ENCODE measurements around the gene GRAMD1B.

Gene GRAMD1B

DNA sequence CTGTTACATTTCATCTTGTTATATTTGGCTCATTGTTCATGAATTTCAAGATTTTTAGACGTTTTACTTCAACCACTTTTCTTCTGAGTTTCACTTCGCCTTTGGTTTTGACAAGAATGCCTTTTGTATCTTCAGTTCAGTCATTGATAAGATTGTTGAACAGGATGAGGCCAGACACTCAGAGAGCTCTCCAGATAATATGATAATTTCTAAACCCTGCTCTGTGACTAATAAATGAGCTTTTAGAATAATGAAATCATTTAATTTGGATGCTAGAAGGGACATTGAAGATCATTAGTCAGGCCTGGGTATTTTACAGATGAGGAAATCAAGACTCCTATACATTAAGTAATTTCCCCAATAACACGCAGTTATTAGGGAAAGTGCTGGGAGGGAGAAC lies 37.2 kb upstream of the GRAMD1B start:
- Histone ChIP-seq H3K27ac (ENCODE audit: low read depth, low read length) (no peak overlapping the region), H2AFZ (ENCODE audit: low read length, unreplicated experiment) (no peak overlapping the region), H3K4me1 (ENCODE audit: control insufficient read depth, insufficient read depth, low read length, unreplicated experiment) (no peaks in the 10 kb centered on the region), H3K27me3 (ENCODE audit: insufficient read depth, low read length) (peaks cover 63% of the 10 kb centered on the region), H3K79me2 (ENCODE audit: control insufficient read depth, insufficient read depth, low read length, unreplicated experiment) (no peaks in the 10 kb centered on the region), H3K4me3 (ENCODE audit: low read depth, low read length) (no peak overlapping the region), H3K36me3 (ENCODE audit: insufficient read depth, low read length) (no peaks in the 10 kb centered on the region)

DNA sequence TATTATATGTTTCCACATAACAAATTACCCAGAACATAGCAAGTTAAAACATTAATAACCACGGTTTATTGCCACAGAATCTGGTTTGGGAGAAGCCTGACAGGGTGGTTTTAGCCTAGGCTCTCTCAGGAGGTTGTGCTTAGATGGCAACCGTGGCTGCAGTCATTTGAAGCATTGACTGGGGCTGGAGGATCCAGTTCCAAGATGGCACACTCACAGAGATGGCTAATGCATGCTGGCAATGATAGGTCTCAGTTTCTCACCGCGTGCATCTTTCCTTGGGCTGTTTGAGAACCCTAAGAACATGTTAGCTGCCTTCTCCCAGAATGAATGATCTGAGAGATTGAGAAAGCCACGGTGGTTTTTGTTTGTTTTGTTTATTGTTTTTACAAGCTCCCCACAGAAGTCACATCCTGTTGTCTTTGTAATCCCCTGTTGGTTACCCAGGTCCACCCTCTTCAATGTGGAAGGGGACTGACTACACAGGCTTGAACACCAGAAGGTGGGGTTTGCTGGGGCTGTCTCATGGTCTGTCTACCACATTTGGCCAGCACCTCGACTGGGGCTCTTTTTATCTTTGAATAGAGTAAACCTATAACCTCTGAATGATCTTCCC lies 36.6 kb upstream of the GRAMD1B start:
- no peak overlapping the region for H2AFZ ChIP-seq (ENCODE audit: low read length, unreplicated experiment)
- H3K27me3 ChIP-seq (ENCODE audit: insufficient read depth, low read length) = peaks cover 63% of the 10 kb centered on the region
- H3K4me3 ChIP-seq (ENCODE audit: low read depth, low read length) = no peak overlapping the region

DNA sequence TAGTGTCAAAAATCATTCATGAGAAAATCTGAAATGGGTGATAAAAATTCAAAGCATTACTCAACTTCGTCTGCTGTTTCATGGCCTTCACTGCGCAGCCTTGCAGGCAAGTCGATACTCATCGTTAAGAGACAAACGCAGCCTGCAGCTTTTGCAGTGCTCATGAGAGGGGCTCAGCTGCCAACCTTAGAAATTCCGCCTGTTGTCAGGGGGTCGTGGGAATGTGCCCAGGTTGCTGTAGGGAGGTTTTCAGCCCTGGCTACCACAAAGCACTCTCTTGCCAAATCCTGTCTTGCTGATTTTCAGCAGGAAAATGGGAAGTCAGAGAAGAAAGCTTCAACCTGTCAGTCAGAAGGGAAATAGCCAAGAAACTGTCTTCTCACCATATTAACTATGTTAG lies 25.4 kb upstream of the GRAMD1B start:
- Histone ChIP-seq H3K27ac (ENCODE audit: low read depth, low read length) (no peak overlapping the region), H3K4me3 (ENCODE audit: low read depth, low read length) (no peak overlapping the region), H3K4me1 (ENCODE audit: control insufficient read depth, insufficient read depth, low read length, unreplicated experiment) (no peaks in the 10 kb centered on the region), H3K36me3 (ENCODE audit: insufficient read depth, low read length) (no peaks in the 10 kb centered on the region), H3K27me3 (ENCODE audit: insufficient read depth, low read length) (peaks cover 61% of the 10 kb centered on the region), H2AFZ (ENCODE audit: low read length, unreplicated experiment) (no peak overlapping the region), H3K79me2 (ENCODE audit: control insufficient read depth, insufficient read depth, low read length, unreplicated experiment) (no peaks in the 10 kb centered on the region)

More for the DNA sequence above, 36.6 kb upstream of the GRAMD1B start:
- H3K4me1 ChIP-seq (ENCODE audit: control insufficient read depth, insufficient read depth, low read length, unreplicated experiment) = no peaks in the 10 kb centered on the region
- no peak overlapping the region for H3K27ac ChIP-seq (ENCODE audit: low read depth, low read length)
- H3K79me2 ChIP-seq (ENCODE audit: control insufficient read depth, insufficient read depth, low read length, unreplicated experiment) = no peaks in the 10 kb centered on the region
- H3K36me3 ChIP-seq (ENCODE audit: insufficient read depth, low read length) = no peaks in the 10 kb centered on the region

DNA sequence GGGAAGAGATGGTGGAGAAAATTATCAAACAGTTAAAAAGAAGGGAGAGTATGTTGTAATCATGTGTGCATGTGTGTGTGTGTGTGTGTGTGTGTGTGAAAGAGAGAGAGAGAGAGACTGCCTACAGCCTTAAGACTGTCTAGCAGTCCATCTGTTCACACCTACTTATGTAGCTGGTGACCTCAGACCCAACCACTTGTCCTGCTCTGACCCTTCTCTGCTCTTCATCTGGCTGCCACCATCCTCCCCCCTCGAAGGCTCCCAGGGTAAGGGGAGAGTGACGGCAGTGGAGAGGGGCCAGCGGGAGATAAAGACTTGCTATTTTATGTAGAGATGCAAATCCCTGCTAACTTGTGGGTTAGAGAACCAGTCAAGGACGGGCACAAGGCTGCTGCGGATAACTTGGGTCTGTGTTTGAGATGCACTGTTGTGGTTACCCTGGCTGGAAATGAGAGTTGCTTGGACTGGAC lies 24.9 kb upstream of the GRAMD1B start:
- Histone ChIP-seq H3K36me3 (ENCODE audit: insufficient read depth, low read length) (no peaks in the 10 kb centered on the region), H3K27me3 (ENCODE audit: insufficient read depth, low read length) (peaks cover 65% of the 10 kb centered on the region), H3K4me1 (ENCODE audit: control insufficient read depth, insufficient read depth, low read length, unreplicated experiment) (no peaks in the 10 kb centered on the region), H3K79me2 (ENCODE audit: control insufficient read depth, insufficient read depth, low read length, unreplicated experiment) (no peaks in the 10 kb centered on the region), H2AFZ (ENCODE audit: low read length, unreplicated experiment) (no peak overlapping the region), H3K27ac (ENCODE audit: low read depth, low read length) (no peak overlapping the region), H3K4me3 (ENCODE audit: low read depth, low read length) (no peak overlapping the region)

DNA sequence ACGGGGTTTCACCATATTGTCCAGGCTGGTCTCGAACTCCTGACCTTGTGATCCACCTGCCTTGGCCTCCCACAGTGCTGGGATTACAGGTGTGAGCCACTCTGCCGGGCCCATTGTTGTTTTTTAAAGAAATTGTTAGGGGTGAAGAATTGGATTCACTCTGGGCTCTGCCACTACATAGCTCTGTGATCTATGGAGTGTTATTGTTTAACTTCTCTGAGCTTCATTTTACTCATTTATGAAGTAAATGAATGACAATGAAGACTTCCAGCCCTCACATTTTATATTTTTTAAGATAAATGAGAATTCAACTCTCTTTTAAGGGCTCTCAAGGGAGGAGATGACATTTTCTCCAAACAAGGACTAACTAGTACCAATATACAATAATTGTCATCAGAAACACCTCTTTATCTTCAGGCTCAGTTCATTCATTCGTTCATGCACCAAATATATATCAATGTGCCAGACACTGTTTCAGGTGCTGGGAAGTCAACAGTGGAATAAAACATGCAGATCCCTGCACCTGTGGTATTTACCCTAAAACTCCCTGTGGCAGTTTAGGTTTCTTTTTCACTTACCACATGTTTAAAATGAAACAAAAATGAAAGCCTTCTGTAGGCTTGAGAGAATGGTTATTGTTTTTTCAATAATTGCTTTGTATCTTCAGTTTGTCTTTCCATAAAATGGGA lies 23.5 kb upstream of the GRAMD1B start:
- Histone ChIP-seq H3K4me3 (ENCODE audit: low read depth, low read length) (no peak overlapping the region), H2AFZ (ENCODE audit: low read length, unreplicated experiment) (no peak overlapping the region)

DNA sequence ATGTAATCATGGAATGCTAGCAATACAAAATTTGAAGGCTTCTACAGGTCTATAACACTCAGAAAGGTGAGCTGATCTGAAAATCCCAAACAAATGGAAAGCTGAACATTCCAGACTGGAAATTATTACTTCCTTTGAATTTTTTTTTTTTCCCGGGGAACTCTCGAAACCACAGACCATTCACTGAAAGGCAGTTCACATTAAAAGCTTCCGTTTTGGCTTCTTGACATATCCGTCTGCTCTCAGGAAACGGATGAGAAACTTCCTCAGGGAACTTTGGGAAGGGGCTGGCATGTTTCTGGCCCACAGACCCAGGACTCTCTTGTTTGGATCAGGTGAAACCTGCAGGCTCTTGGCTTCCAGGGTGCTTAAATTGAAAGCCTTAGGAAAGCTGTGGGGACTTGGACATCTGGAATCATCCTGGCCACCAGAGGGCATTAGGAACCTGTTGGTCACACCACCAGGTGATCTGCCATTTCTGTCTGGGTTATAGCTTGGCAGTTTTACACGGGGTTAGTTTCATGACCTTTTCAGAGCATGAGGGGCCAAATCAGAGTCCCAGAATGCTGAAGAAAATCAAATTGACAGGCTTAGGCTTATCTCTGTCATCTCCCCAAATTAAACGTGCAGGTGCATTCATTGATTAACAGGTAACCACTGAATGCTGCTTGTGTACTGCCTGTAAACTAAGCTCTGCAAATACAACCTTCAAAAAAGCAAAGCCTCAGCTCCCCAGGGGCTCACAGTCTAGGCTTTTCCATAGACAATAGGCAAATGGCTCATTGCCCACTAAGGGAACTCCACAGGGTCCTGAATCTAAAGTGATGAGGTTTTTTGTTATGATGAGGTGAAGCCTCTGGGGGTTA lies 22.7 kb upstream of the GRAMD1B start:
- no peaks in the 10 kb centered on the region for H3K4me1 ChIP-seq (ENCODE audit: control insufficient read depth, insufficient read depth, low read length, unreplicated experiment)
- H3K79me2 ChIP-seq (ENCODE audit: control insufficient read depth, insufficient read depth, low read length, unreplicated experiment) = no peaks in the 10 kb centered on the region
- no peak overlapping the region for H3K27ac ChIP-seq (ENCODE audit: low read depth, low read length)
- peaks cover 54% of the 10 kb centered on the region for H3K27me3 ChIP-seq (ENCODE audit: insufficient read depth, low read length)
- no peaks in the 10 kb centered on the region for H3K36me3 ChIP-seq (ENCODE audit: insufficient read depth, low read length)
- H2AFZ ChIP-seq (ENCODE audit: low read length, unreplicated experiment) = no peak overlapping the region
- H3K4me3 ChIP-seq (ENCODE audit: low read depth, low read length) = no peak overlapping the region; the same call in 1 of the 2 replicates

More for the DNA sequence above, 23.5 kb upstream of the GRAMD1B start:
- H3K4me1 ChIP-seq (ENCODE audit: control insufficient read depth, insufficient read depth, low read length, unreplicated experiment) = no peaks in the 10 kb centered on the region
- no peaks in the 10 kb centered on the region for H3K36me3 ChIP-seq (ENCODE audit: insufficient read depth, low read length)
- H3K27ac ChIP-seq (ENCODE audit: low read depth, low read length) = no peak overlapping the region
- peaks cover 57% of the 10 kb centered on the region for H3K27me3 ChIP-seq (ENCODE audit: insufficient read depth, low read length)
- no peaks in the 10 kb centered on the region for H3K79me2 ChIP-seq (ENCODE audit: control insufficient read depth, insufficient read depth, low read length, unreplicated experiment)

DNA sequence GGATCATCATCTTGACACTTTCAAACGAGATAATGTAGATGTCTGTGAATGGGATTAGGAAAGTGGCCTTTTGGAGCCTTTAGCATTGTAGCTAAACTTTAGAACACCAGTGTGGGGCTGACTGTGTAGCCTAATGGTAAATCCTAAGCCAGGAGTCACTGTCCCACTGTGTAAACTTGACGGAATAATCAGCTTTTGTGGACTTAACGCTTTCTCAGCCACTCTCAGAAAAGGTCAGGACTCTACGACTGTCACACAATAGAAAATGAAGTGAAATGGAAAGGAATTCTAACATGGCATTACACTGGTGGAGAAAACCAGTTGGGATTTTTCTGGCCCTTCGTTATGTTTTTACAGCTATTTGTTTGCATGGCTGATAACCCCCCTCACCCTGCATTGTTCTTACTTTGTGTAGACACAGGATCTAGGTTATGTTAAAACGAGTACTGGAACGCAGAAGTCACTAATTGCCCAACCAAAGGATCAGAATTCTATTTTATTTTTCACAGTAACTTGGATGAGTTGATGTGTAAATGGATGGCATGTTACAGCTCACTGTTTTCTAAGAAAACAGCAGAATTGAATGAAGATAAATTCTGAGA lies 22.0 kb upstream of the GRAMD1B start:
- H3K4me3 ChIP-seq (ENCODE audit: low read depth, low read length) = no peak overlapping the region

DNA sequence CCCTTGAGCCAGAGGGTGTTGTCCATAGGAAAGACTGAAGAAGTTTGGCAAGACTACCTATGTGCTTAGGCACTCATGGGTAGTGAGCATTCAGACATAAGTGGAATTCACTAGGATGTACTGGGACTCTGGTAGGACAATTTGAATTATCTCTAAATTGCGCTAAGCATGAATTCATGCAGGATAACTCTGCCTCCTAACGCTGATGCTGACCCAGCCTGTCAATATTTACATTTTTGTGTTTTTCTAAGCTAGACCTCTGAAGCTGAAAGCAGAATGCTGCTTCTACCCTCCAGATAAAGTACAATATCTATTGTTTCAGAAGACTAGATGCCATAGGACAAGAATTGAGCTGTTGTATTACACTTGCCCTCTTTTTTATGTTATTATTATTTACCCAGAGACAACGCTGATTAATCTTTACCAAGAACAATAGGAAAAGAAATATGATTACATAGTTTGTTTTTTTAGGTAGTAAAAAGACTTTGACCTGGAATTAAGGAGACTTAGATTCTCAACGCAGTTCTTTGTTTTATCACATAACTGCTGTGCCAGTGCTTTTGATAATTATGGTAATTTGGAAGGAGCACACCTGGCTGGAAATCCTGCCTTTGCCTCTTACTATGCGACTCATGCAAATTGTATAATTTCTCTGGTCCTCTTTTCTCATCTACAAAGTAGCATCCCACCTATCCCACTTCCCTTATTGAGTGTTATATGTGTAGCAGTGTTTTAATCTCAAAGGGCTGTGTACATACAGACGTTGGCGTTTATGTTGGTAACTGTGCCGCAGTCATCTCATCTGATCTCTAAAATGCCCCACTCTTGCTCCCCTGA lies 21.2 kb upstream of the GRAMD1B start:
- Histone ChIP-seq H3K36me3 (ENCODE audit: insufficient read depth, low read length) (no peaks in the 10 kb centered on the region), H3K27ac (ENCODE audit: low read depth, low read length) (no peak overlapping the region), H3K4me3 (ENCODE audit: low read depth, low read length) (no peak overlapping the region), H3K4me1 (ENCODE audit: control insufficient read depth, insufficient read depth, low read length, unreplicated experiment) (no peaks in the 10 kb centered on the region), H2AFZ (ENCODE audit: low read length, unreplicated experiment) (no peak overlapping the region), H3K27me3 (ENCODE audit: insufficient read depth, low read length) (peaks cover 61% of the 10 kb centered on the region), H3K79me2 (ENCODE audit: control insufficient read depth, insufficient read depth, low read length, unreplicated experiment) (no peaks in the 10 kb centered on the region)

More for the DNA sequence above, 22.0 kb upstream of the GRAMD1B start:
- no peaks in the 10 kb centered on the region for H3K36me3 ChIP-seq (ENCODE audit: insufficient read depth, low read length)
- no peak overlapping the region for H3K27ac ChIP-seq (ENCODE audit: low read depth, low read length)
- H3K4me1 ChIP-seq (ENCODE audit: control insufficient read depth, insufficient read depth, low read length, unreplicated experiment) = no peaks in the 10 kb centered on the region
- no peaks in the 10 kb centered on the region for H3K79me2 ChIP-seq (ENCODE audit: control insufficient read depth, insufficient read depth, low read length, unreplicated experiment)
- H2AFZ ChIP-seq (ENCODE audit: low read length, unreplicated experiment) = no peak overlapping the region
- H3K27me3 ChIP-seq (ENCODE audit: insufficient read depth, low read length) = peaks cover 56% of the 10 kb centered on the region

DNA sequence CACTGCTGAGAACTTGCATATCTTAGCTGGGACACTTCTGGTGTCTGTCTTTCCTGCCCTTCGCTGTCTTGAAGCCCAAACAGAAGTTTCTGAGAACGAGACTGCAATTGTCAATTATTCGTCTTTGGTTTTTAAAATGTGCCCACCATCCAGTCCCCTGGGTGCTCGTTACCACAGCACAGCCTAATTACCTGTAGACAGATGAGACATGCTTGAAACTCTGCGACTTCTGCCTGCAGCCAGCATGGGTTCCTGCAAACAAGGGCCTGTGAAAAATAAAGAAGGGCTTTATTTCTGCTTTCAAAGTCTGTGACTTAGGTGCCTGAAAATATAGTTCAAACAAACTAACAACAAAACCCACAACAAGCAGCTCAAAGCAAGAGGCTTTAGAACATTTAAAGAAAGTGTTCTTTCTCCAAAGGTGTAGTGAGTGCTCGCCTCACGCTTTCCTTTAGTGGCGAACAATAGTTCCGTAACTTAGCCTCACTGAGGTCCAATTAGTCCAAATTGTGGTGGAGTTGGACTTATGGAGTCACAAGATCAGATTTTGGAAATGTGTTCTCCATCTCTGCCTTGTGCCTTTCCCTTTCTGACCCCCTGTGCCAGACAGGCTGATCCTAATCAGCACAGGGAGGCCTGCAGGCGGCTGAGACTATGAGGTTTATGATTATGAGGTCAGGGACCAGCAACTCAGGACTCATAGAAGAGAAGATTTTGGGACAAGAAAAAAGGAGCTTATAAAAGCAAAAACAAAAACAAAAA lies 20.4 kb upstream of the GRAMD1B start:
- Histone ChIP-seq H3K79me2 (ENCODE audit: control insufficient read depth, insufficient read depth, low read length, unreplicated experiment) (no peaks in the 10 kb centered on the region), H3K27ac (ENCODE audit: low read depth, low read length) (no peak overlapping the region), H3K4me1 (ENCODE audit: control insufficient read depth, insufficient read depth, low read length, unreplicated experiment) (no peaks in the 10 kb centered on the region), H3K4me3 (ENCODE audit: low read depth, low read length) (no peak overlapping the region), H2AFZ (ENCODE audit: low read length, unreplicated experiment) (no peak overlapping the region), H3K36me3 (ENCODE audit: insufficient read depth, low read length) (no peaks in the 10 kb centered on the region), H3K27me3 (ENCODE audit: insufficient read depth, low read length) (peaks cover 54% of the 10 kb centered on the region)
